ENCODE measurements around the gene CENPC.
"Not testable (repeated sequence)": the region's sequence is repeated elsewhere in the genome, so short reads cannot be mapped to it uniquely, and the experiment has no call there.

Gene CENPC

GRCh38 chr4:67452100-67452845 lies 93.0 kb downstream of the CENPC start:
- no peak for DNase-seq (ENCODE audit: low spot score)
- TF ChIP-seq CTCF (IDR thresholded peaks at IDR 0.05; ENCODE audit: extremely low read depth, insufficient read depth, missing control alignments) = no peak
- in situ Hi-C loops (cut with MboI; ENCODE audit: low pct_unique_long_range_greater_than_20kb, low sequenced_read_pairs, unreplicated experiment) = no loop called here

DNA sequence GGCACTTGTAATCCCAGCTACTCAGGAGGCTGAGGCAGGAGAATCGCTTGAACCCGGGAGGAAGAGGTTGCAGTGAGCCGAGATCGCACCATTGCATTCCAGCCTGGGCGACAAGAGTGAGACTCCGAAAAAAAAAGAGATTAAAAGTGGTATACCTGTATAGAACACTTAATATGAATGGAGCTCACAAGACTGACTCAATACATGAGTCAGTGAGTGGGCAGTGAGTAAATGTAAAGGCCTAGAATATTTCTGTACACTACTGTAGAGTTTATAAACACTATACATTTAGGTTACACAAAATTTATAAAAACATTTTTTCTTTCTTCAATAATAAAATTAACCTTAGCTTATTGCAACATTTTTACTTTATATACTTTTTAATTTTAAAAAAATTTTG lies 93.8 kb downstream of the CENPC start:
- in situ Hi-C loops (cut with MboI; ENCODE audit: low pct_unique_long_range_greater_than_20kb, low sequenced_read_pairs, unreplicated experiment) = no loop called here
- TF ChIP-seq CTCF (IDR thresholded peaks at IDR 0.05; ENCODE audit: extremely low read depth, insufficient read depth, missing control alignments) = no peak
- no peak for DNase-seq (ENCODE audit: low spot score)

DNA sequence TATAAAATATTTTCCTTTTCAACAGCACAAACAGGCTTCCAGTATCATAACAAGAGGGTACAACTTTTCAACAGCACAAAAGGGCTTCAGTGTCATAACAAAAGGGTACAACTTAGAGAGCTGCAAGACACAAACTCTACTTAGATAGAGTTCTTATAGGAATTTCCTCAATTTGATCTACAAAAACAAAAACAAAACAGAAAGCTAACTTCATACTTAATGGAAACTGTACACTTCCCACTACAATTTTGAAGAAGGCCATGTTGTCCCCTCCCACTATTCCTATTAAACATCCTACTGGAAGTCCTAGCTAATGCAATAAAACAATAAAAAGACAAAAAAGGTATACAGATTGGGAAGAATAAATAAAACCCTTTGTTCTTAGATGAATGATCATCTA lies 96.7 kb downstream of the CENPC start:
- in situ Hi-C loops (cut with MboI; ENCODE audit: low pct_unique_long_range_greater_than_20kb, low sequenced_read_pairs, unreplicated experiment) = no loop called here
- no peak for TF ChIP-seq CTCF (IDR thresholded peaks at IDR 0.05; ENCODE audit: extremely low read depth, insufficient read depth, missing control alignments)

DNA sequence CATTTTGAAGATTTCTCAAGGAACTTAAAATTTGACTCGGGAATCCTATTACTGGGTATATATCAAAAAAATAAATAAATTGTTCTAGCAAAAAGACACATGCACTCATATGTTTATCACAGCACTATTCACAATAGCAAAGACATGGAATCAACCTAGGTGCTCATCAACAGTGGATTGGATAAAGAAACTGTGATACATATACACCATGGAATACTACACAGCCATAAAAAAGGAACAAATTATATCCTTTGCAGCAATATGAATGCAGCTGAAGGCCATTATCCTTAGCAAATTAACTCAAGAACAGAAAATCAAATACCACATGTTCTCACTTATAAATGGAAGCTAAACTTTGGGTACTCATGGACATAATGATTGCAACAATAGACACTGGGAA lies 97.4 kb downstream of the CENPC start:
- TF ChIP-seq CTCF (IDR thresholded peaks at IDR 0.05; ENCODE audit: extremely low read depth, insufficient read depth, missing control alignments) = no peak
- no peak for DNase-seq (ENCODE audit: low spot score)
- in situ Hi-C loops (cut with MboI; ENCODE audit: low pct_unique_long_range_greater_than_20kb, low sequenced_read_pairs, unreplicated experiment) = no loop called here

More for the DNA sequence above, 96.7 kb downstream of the CENPC start:
- DNase-seq (ENCODE audit: low spot score) = no peak

- no peak for TF ChIP-seq CTCF (IDR thresholded peaks at IDR 0.05; ENCODE audit: extremely low read depth, insufficient read depth, missing control alignments)
These were observed 98.5 kb downstream of the CENPC start for GRCh38 chr4:67446811-67447210.

DNA sequence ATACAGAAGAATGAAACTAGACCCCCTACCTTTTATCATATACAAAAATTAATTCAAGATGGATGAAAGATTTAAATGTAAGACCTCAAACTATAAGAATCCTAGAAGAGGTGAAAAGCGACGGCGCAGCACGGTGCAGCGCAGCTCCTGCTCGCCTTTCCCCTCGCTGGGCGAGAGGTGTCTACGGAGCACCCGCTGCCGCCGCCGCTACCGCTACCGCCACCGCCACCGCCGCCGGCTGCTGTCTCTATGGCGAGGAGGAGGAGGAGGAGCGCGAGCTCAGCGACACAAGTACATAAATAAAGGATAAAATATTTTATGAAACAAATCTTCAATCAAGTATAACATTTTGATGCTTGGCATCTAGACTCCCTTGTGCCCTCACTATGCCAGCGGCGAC lies 99.4 kb downstream of the CENPC start:
- in situ Hi-C loops (cut with MboI; ENCODE audit: low pct_unique_long_range_greater_than_20kb, low sequenced_read_pairs, unreplicated experiment); DNase-seq (ENCODE audit: low spot score): not testable (repeated sequence)

More at GRCh38 chr4:67446811-67447210, 98.5 kb downstream of the CENPC start:
- no peak for DNase-seq (ENCODE audit: low spot score)
- in situ Hi-C loops (cut with MboI; ENCODE audit: low pct_unique_long_range_greater_than_20kb, low sequenced_read_pairs, unreplicated experiment) = no loop called here

GRCh38 chr4:67438975-67439374 lies 106.3 kb downstream of the CENPC start:
- no peak for TF ChIP-seq CTCF (IDR thresholded peaks at IDR 0.05; ENCODE audit: extremely low read depth, insufficient read depth, missing control alignments)
- DNase-seq (ENCODE audit: low spot score) = no peak
- in situ Hi-C loops (cut with MboI; ENCODE audit: low pct_unique_long_range_greater_than_20kb, low sequenced_read_pairs, unreplicated experiment) = no loop called here
